Measurements from ENCODE around the gene MCM3. TPM values are rescaled to one million over a fixed set of nuclear protein-coding genes. Genes with fewer than 3 reads are reported as not detected.

The MCM3 gene
- total RNA-seq, 3 donors from 2014 or later: 32.1 to 43.6 (median 36.7) TPM

GRCh38 chr6:52260634-52261033 lies 23.9 kb downstream of the MCM3 start:
- Histone ChIP-seq H3K4me3 (no peak overlapping the region), H3K9me3 (no peaks in the 10 kb centered on the region), H3K36me3 (ENCODE audit: low read depth) (no peaks in the 10 kb centered on the region), H3K4me1 (ENCODE audit: low read depth) (no peaks in the 10 kb centered on the region)
- no peak for DNase-seq
- no peak for ATAC-seq
- no peak for TF ChIP-seq CTCF (IDR thresholded peaks at IDR 0.05)
- intact Hi-C loops (cut with DNase I, micrococcal nuclease): loop anchor here in 1 of 2 donors (10.0 kb wide), 1 partner anchor 96 kb away; no protein-coding TSS in a partner anchor

- Histone ChIP-seq H3K4me1 (ENCODE audit: low read depth) (no peaks in the 10 kb centered on the region), H3K9me3 (no peaks in the 10 kb centered on the region), H3K36me3 (ENCODE audit: low read depth) (no peaks in the 10 kb centered on the region), H3K4me3 (no peak overlapping the region)
- no peak for TF ChIP-seq CTCF (IDR thresholded peaks at IDR 0.05)
- intact Hi-C loops (cut with DNase I, micrococcal nuclease): no loop called here
- DNase-seq (no peak), ATAC-seq (no peak)
Measured at GRCh38 chr6:52255434-52255833, 29.1 kb downstream of the MCM3 start.

- no peaks in the 10 kb centered on the region for H3K4me1 ChIP-seq (ENCODE audit: low read depth)
- H3K9me3 ChIP-seq: no peaks in the 10 kb centered on the region
- ATAC-seq (no peak), DNase-seq (no peak)
- TF ChIP-seq CTCF (IDR thresholded peaks at IDR 0.05): no peak
- no peaks in the 10 kb centered on the region for H3K36me3 ChIP-seq (ENCODE audit: low read depth)
- intact Hi-C loops (cut with DNase I, micrococcal nuclease): no loop called here
- H3K4me3 ChIP-seq: no peak overlapping the region
Measured at GRCh38 chr6:52254731-52255378, 29.7 kb downstream of the MCM3 start.

GRCh38 chr6:52253494-52253893 lies 31.0 kb downstream of the MCM3 start:
- H3K4me1 ChIP-seq (ENCODE audit: low read depth): no peaks in the 10 kb centered on the region
- no peaks in the 10 kb centered on the region for H3K36me3 ChIP-seq (ENCODE audit: low read depth)
- no peaks in the 10 kb centered on the region for H3K9me3 ChIP-seq
- DNase-seq (no peak), ATAC-seq (no peak)
- intact Hi-C loops (cut with DNase I, micrococcal nuclease): no loop called here
- no peak overlapping the region for H3K4me3 ChIP-seq
- TF ChIP-seq CTCF (IDR thresholded peaks at IDR 0.05): no peak

- Histone ChIP-seq H3K4me3 (no peak overlapping the region), H3K36me3 (ENCODE audit: low read depth) (no peaks in the 10 kb centered on the region), H3K4me1 (ENCODE audit: low read depth) (no peaks in the 10 kb centered on the region), H3K9me3 (no peaks in the 10 kb centered on the region)
- TF ChIP-seq CTCF (IDR thresholded peaks at IDR 0.05): no peak
- ATAC-seq: no peak
- intact Hi-C loops (cut with DNase I, micrococcal nuclease): no loop called here
- no peak for DNase-seq
Measured at GRCh38 chr6:52251113-52251512, 33.4 kb downstream of the MCM3 start.

GRCh38 chr6:52249078-52249477 lies 35.5 kb downstream of the MCM3 start:
- Histone ChIP-seq H3K4me3 (no peak overlapping the region), H3K9me3 (no peaks in the 10 kb centered on the region), H3K36me3 (ENCODE audit: low read depth) (no peaks in the 10 kb centered on the region), H3K4me1 (ENCODE audit: low read depth) (no peaks in the 10 kb centered on the region)
- intact Hi-C loops (cut with DNase I, micrococcal nuclease): no loop called here
- no peak for TF ChIP-seq CTCF (IDR thresholded peaks at IDR 0.05)
- DNase-seq (no peak), ATAC-seq (no peak)

Measured in mucosa of descending colon (tissue), 3 donors.